ENCODE results near the gene RIOK2. TPM values are rescaled to one million over a fixed set of nuclear protein-coding genes. Genes with fewer than 3 reads are reported as not detected.

RIOK2 gene
- total and polyA plus RNA-seq, 2 of the 8 experiments (the other 6 are each of a cell fraction or from before 2014, with no cell fraction given): 5.4 to 35.0 TPM

- no peak overlapping the region for H3K14ac ChIP-seq (ENCODE audit: insufficient read length)
- no peak overlapping the region for H2BK20ac ChIP-seq (ENCODE audit: low read length)
- H4K5ac ChIP-seq (ENCODE audit: insufficient read length, low read depth, low read length): no peak overlapping the region
- no peak overlapping the region for H2AFZ ChIP-seq (ENCODE audit: low read length)
- H3K27me3 ChIP-seq (replicated peaks in 1 of 4; ENCODE audit: control insufficient read depth in 3 of 4, extremely low read depth in 1 of 4, insufficient read depth in 3 of 4, low read length in 3 of 4): no peaks in the 10 kb centered on the region
- H3K18ac ChIP-seq (ENCODE audit: extremely low read depth, low read length): no peak overlapping the region
- no peak overlapping the region for H3K9ac ChIP-seq (replicated peaks in 1 of 4; ENCODE audit: extremely low read depth in 1 of 4, low read depth in 3 of 4, low read length in 3 of 4)
- H2BK120ac ChIP-seq (replicated peaks; ENCODE audit: low read depth, low read length): no peak overlapping the region
- no peak overlapping the region for H3K27ac ChIP-seq (ENCODE audit: low read depth, low read length)
- H2BK12ac ChIP-seq (ENCODE audit: low read depth, low read length): no peak overlapping the region
- H4K20me1 ChIP-seq (replicated peaks in 1 of 2; ENCODE audit: control insufficient read depth in 1 of 2, insufficient read depth in 2 of 2, low read length in 2 of 2): no peaks in the 10 kb centered on the region
- H3K9me3 ChIP-seq (ENCODE audit: insufficient read depth in 2 of 2, low read depth in 1 of 2, low read length in 1 of 2): no peaks in the 10 kb centered on the region
- H3K23me2 ChIP-seq (ENCODE audit: low read depth, low read length): no peaks in the 10 kb centered on the region
- H3K4ac ChIP-seq (replicated peaks; ENCODE audit: insufficient read length, low read depth, low read length): no peak overlapping the region
- ChIA-PET POLR2A (ENCODE audit: partially characterized antibody) (no interaction called here), CTCF (ENCODE audit: partially characterized antibody) (interaction anchor here (1.1 to 2.4 kb wide), 8 partner anchors 9 to 402 kb away, joined by 3 to 11 read pairs (median 4); no protein-coding TSS in a partner anchor)
- FAIRE-seq (no peak), DNase-seq (ENCODE audit: low read depth in 1 of 2, low spot score in 2 of 2) (no peak)
- WGBS, 2 experiments (ENCODE audit: extremely low coverage in 1 of 2, insufficient coverage in 1 of 2, insufficient read length in 1 of 2, insufficient replicate concordance in 2 of 2, low coverage in 1 of 2, low lambda C conversion rate in 2 of 2, missing lambda C conversion rate in 1 of 2): 90% methylated on average over 2 of the region's 2 CpGs; no CpG with 5 or more reads in 1 of the 2 experiments
- no peaks in the 10 kb centered on the region for H3K4me1 ChIP-seq (replicated peaks in 1 of 4; ENCODE audit: control insufficient read depth in 3 of 4, insufficient read depth in 4 of 4, low read length in 3 of 4)
- H3K79me1 ChIP-seq (ENCODE audit: low read depth, low read length): no peaks in the 10 kb centered on the region
- no peak overlapping the region for H3K4me3 ChIP-seq (ENCODE audit: extremely low read depth in 1 of 4, insufficient read depth in 2 of 4, low read depth in 3 of 4, low read length in 4 of 4)
- H3K36me3 ChIP-seq (ENCODE audit: control insufficient read depth in 2 of 4, insufficient read depth in 4 of 4, low read length in 3 of 4): no peaks in the 10 kb centered on the region
- H2BK15ac ChIP-seq (ENCODE audit: low read length): no peak overlapping the region
- no peak overlapping the region for H3K56ac ChIP-seq (replicated peaks; ENCODE audit: insufficient read length, low read depth, low read length)
- no peak overlapping the region for H3K4me2 ChIP-seq (ENCODE audit: insufficient read depth in 1 of 2, low read depth in 2 of 2, low read length in 2 of 2)
- TF ChIP-seq EP300 (IDR thresholded peaks at IDR 0.05; ENCODE audit: borderline replicate concordance in 1 of 2, low read depth in 2 of 2, low read length in 2 of 2) (no peak), ZNF274 (IDR thresholded peaks at IDR 0.05; ENCODE audit: borderline replicate concordance, extremely low read depth, low read length) (no peak), BCL11A (IDR thresholded peaks at IDR 0.05; ENCODE audit: low read depth in 2 of 2, low read length in 2 of 2) (no peak), POLR2A (IDR thresholded peaks at IDR 0.05; ENCODE audit: control extremely low read depth in 1 of 2, low read depth in 2 of 2, low read length in 2 of 2) (no peak), CEBPB (IDR thresholded peaks at IDR 0.05; ENCODE audit: low read depth, low read length) (no peak), KDM4A (IDR thresholded peaks at IDR 0.05; ENCODE audit: low read depth, low read length, severe bottlenecking) (no peak), TEAD4 (IDR thresholded peaks at IDR 0.05; ENCODE audit: low read depth, low read length) (no peak), USF2 (IDR thresholded peaks at IDR 0.05; ENCODE audit: low read length) (no peak), KDM5A (IDR thresholded peaks at IDR 0.05; ENCODE audit: low read length) (no peak)
- no peak overlapping the region for H4K8ac ChIP-seq (ENCODE audit: extremely low read depth, insufficient read depth, low read length)
- H3K79me2 ChIP-seq (ENCODE audit: control insufficient read depth in 1 of 2, insufficient read depth in 2 of 2, low read length in 2 of 2): no peaks in the 10 kb centered on the region
- no peak overlapping the region for H3K23ac ChIP-seq (ENCODE audit: insufficient read length)
- H4K91ac ChIP-seq (replicated peaks; ENCODE audit: insufficient read length, low read length): no peak overlapping the region
- no peak overlapping the region for H2AK5ac ChIP-seq (ENCODE audit: low read depth, low read length)
- H2BK5ac ChIP-seq (ENCODE audit: low read depth, low read length): no peak overlapping the region
Observed at GRCh38 chr5:97149709-97150108, 33.3 kb downstream of the RIOK2 start.
